Stimulated activated naive CD8-positive, alpha-beta T cell treated with anti-CD3 and anti-CD28 coated beads, Interleukin-15, amount 100 ng/mL, for 72 hours (primary cell): ENCODE measurements around the gene INTS1.
A peak's percentile ranks its signal among the peaks of the same experiment; 100 is the strongest.
"Not testable (repeated sequence)": the region's sequence is repeated elsewhere in the genome, so short reads cannot be mapped to it uniquely, and the experiment has no call there.

Experiments
- ATAC-seq: fragments of 150-1000 bp; cut with Tn5 transposase; 2 replicates; pipeline ENCODE4 v1.10.0; 2021; ENCODE audit warnings: mild to moderate bottlenecking, moderate library complexity
- DNase-seq, 2 donors: peaks; one replicate each; pipeline ENCODE4 v3.0.0; 2021 to 2022
- H3K27ac Mint-ChIP-seq, 2 donors: one replicate each; pipeline ENCODE4 v1.8.0; 2022; ENCODE audit warnings: mild to moderate bottlenecking in 2 of 2, mixed read lengths in 2 of 2, moderate library complexity in 2 of 2
- H3K27me3 Mint-ChIP-seq: one replicate; pipeline ENCODE4 v1.8.0; 2022; ENCODE audit warnings: mixed read lengths
- H3K4me1 Mint-ChIP-seq: one replicate; pipeline ENCODE4 v1.8.0; 2022; ENCODE audit warnings: mild to moderate bottlenecking, mixed read lengths
- H3K4me3 Mint-ChIP-seq, 2 donors: one replicate each; pipeline ENCODE4 v1.8.0; 2022; ENCODE audit warnings: mild to moderate bottlenecking in 2 of 2, mixed read lengths in 2 of 2, moderate library complexity in 1 of 2
- H3K9me3 Mint-ChIP-seq, 2 donors: one replicate each; pipeline ENCODE4 v1.8.0; 2022; ENCODE audit warnings: mixed read lengths in 2 of 2

Gene INTS1

DNA sequence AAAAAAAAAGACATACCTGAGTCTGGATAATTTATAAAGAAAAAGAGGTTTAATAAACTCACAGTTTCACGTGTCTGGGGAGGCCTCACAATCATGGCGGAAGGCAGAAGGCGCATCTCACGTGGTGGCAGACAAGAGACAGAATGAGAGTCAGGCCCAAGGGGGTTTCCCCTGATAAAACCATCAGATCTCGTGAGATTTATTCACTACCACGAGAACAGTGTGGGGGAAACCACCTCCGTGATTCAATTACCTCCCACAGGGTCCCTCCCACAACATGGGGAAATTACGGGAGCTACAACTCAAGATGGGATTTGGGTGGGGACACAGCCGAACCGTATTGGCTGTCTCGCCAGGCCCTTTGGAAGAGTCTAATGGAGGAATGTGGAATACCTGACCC lies 17.3 kb upstream of the INTS1 start:
- ATAC-seq (no peak), DNase-seq (no peak)
- Mint-ChIP-seq H3K9me3 (peaks cover 5 to 8% of the 10 kb centered on the region in 2 donors), H3K27me3 (peaks cover under 1% of the 10 kb centered on the region), H3K4me1 (peaks cover 10% of the 10 kb centered on the region), H3K27ac (no peak overlapping the region), H3K4me3 (no peak overlapping the region)

GRCh38 chr7:1520539-1521234 lies 16.5 kb upstream of the INTS1 start:
- peaks cover 5 to 8% of the 10 kb centered on the region in 2 donors for H3K9me3 Mint-ChIP-seq
- no peak for ATAC-seq
- no peak overlapping the region for H3K4me3 Mint-ChIP-seq
- H3K4me1 Mint-ChIP-seq: peaks cover 10% of the 10 kb centered on the region
- peak overlapping the region in 1 of 2 donors; percentile 54 for H3K27ac Mint-ChIP-seq
- no peaks in the 10 kb centered on the region for H3K27me3 Mint-ChIP-seq
- no peak for DNase-seq

DNA sequence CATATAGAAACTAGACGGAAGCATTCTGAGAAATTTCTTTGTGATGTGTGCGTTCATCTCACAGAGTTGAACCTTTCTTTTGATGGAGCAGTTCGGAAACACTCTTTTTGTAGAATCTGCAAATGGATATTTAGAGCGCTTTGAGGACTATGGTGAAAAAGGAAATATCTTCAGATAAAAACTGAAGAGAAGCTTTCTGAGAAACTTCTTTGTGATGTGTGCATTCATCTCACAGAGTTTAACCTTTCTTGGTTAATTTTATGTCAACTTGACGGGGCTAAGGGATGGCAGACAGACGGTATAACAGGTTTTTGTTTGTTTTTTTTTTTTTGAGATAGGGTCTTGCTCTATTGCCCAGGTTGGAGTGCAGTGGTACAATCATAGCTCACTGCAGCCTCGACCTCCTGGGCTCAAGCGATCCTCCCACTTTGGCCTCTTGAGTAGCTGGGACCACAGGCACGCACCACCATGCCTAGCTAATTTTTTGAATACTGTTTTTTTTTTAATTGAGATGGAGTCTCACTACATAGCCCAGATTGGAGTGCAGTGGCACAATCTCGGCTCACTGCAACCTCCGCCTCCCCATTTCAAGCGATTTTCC lies 15.2 kb upstream of the INTS1 start:
- H3K4me1 Mint-ChIP-seq: peaks cover 10% of the 10 kb centered on the region
- H3K27me3 Mint-ChIP-seq, H3K27ac Mint-ChIP-seq, DNase-seq, H3K9me3 Mint-ChIP-seq, ATAC-seq, H3K4me3 Mint-ChIP-seq: not testable (repeated sequence)

GRCh38 chr7:1516586-1517251 lies 12.5 kb upstream of the INTS1 start:
- no peak for DNase-seq
- Mint-ChIP-seq H3K4me1 (peaks cover 27% of the 10 kb centered on the region), H3K4me3 (no peak overlapping the region), H3K9me3 (peaks cover 5 to 8% of the 10 kb centered on the region in 2 donors), H3K27me3 (no peaks in the 10 kb centered on the region), H3K27ac (no peak overlapping the region)
- no peak for ATAC-seq

- H3K4me1 Mint-ChIP-seq: peaks cover 32% of the 10 kb centered on the region
- H3K9me3 Mint-ChIP-seq: not testable (repeated sequence)
These were observed 11.3 kb upstream of the INTS1 start for GRCh38 chr7:1515509-1515967.

GRCh38 chr7:1514995-1515401 lies 10.8 kb upstream of the INTS1 start:
- peaks cover 5 to 8% of the 10 kb centered on the region in 2 donors for H3K9me3 Mint-ChIP-seq
- DNase-seq: no peak
- no peaks in the 10 kb centered on the region for H3K27me3 Mint-ChIP-seq
- H3K4me3 Mint-ChIP-seq: no peak overlapping the region
- no peak for ATAC-seq
- no peak overlapping the region for H3K27ac Mint-ChIP-seq
- peaks cover 36% of the 10 kb centered on the region for H3K4me1 Mint-ChIP-seq

More at GRCh38 chr7:1515509-1515967, 11.3 kb upstream of the INTS1 start:
- ATAC-seq, H3K27me3 Mint-ChIP-seq, H3K4me3 Mint-ChIP-seq, DNase-seq, H3K27ac Mint-ChIP-seq: not testable (repeated sequence)

DNA sequence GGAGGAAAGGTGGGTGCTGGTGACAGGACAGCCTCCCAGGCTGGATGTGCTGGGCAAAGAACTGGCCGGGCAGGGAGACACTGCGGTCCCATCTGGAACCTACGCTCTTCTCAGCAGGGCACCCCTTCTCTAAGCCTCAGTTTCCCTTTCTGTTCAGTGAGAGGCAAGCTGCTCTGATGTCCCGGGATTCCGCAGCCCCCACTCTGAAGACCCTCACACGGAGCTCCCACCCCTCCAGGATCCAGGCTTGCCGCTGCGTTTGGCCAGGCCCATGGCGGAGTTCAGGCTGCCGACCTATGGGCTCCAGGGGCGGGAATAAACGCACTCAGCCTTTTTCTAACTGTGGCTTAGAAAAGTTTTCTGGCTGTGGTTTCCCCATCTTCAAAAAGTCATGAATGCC lies 10.2 kb upstream of the INTS1 start:
- DNase-seq (no peak), ATAC-seq (no peak)
- Mint-ChIP-seq H3K27me3 (no peaks in the 10 kb centered on the region), H3K27ac (no peak overlapping the region), H3K9me3 (peaks cover 5 to 7% of the 10 kb centered on the region in 2 donors), H3K4me1 (peaks cover 38% of the 10 kb centered on the region), H3K4me3 (no peak overlapping the region)

- Mint-ChIP-seq H3K4me3 (no peak overlapping the region), H3K27me3 (no peaks in the 10 kb centered on the region), H3K27ac (no peak overlapping the region), H3K4me1 (peaks cover 41% of the 10 kb centered on the region), H3K9me3 (no peaks in the 10 kb centered on the region)
- ATAC-seq (no peak), DNase-seq (no peak)
These were observed 9.5 kb upstream of the INTS1 start for GRCh38 chr7:1513657-1514095.

GRCh38 chr7:1512781-1513656 lies 8.8 kb upstream of the INTS1 start:
- DNase-seq (peak; percentile 47 to 51), ATAC-seq (peak; percentile 79)
- H3K27ac Mint-ChIP-seq: peak overlapping the region; percentile 50 to 55
- H3K4me3 Mint-ChIP-seq: peak overlapping the region; percentile 29 to 66
- no peaks in the 10 kb centered on the region for H3K27me3 Mint-ChIP-seq
- no peaks in the 10 kb centered on the region for H3K9me3 Mint-ChIP-seq
- peaks cover 47% of the 10 kb centered on the region for H3K4me1 Mint-ChIP-seq

GRCh38 chr7:1511444-1512422 lies 7.5 kb upstream of the INTS1 start:
- Mint-ChIP-seq H3K4me3 (no peak overlapping the region), H3K27me3 (no peaks in the 10 kb centered on the region), H3K4me1 (peaks cover 58% of the 10 kb centered on the region), H3K9me3 (no peaks in the 10 kb centered on the region), H3K27ac (no peak overlapping the region)
- DNase-seq (no peak), ATAC-seq (no peak)

DNA sequence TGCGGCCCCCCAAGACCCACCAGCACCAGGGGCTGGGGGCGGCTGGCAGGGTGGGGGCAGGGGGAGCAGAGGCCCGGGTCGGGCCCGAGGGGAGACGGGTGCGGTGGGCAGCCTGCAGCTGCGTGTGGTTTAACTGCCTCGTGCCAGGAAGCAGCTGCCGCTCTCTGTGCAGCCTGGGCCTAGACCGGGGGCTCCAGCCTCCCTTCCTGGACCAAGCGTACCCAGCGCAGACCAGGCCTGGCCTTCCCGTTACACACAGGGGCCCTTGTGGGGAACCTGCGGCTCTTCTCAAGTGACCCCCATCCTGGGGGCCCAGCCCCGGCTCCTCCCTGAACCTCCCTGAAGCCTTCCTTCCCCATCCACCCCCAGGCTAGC lies 6.6 kb upstream of the INTS1 start:
- DNase-seq: no peak
- H3K4me1 Mint-ChIP-seq: peaks cover 67% of the 10 kb centered on the region
- H3K9me3 Mint-ChIP-seq: no peaks in the 10 kb centered on the region
- no peaks in the 10 kb centered on the region for H3K27me3 Mint-ChIP-seq
- peak; percentile 40 for ATAC-seq
- H3K4me3 Mint-ChIP-seq: no peak overlapping the region
- H3K27ac Mint-ChIP-seq: peak overlapping the region; percentile 46 to 85

GRCh38 chr7:1509226-1509625 lies 5.0 kb upstream of the INTS1 start:
- no peak for ATAC-seq
- H3K4me3 Mint-ChIP-seq: peak overlapping the region; percentile 32 to 58
- H3K27me3 Mint-ChIP-seq: no peaks in the 10 kb centered on the region
- peak overlapping the region in 1 of 2 donors; percentile 80 for H3K27ac Mint-ChIP-seq
- no peaks in the 10 kb centered on the region for H3K9me3 Mint-ChIP-seq
- DNase-seq: no peak
- peaks cover 75% of the 10 kb centered on the region for H3K4me1 Mint-ChIP-seq

- DNase-seq (no peak), ATAC-seq (no peak)
- no peaks in the 10 kb centered on the region for H3K9me3 Mint-ChIP-seq
- H3K27ac Mint-ChIP-seq: no peak overlapping the region
- H3K4me1 Mint-ChIP-seq: peaks cover 73% of the 10 kb centered on the region
- H3K27me3 Mint-ChIP-seq: no peaks in the 10 kb centered on the region
- peak overlapping the region; percentile 10 to 51 for H3K4me3 Mint-ChIP-seq
These were observed 4.1 kb upstream of the INTS1 start for GRCh38 chr7:1508277-1508758.
